Endodermal cell (in vitro differentiated cells): ENCODE results near the gene ACSS1. TPM values are rescaled to one million over a fixed set of nuclear protein-coding genes. Genes with fewer than 3 reads are reported as not detected.

Experiments
- DNase-seq: peaks from one replicate; pipeline ENCODE4 v3.0.0-alpha.2; 2017
- H3K27ac ChIP-seq: 2 replicates; pipeline ENCODE4 v1.5.1; 2013; ENCODE audit warnings: mild to moderate bottlenecking, low read depth, low read length, moderate library complexity
- H3K27me3 ChIP-seq: 2 replicates; pipeline ENCODE4 v1.6.1; 2013; ENCODE audit warnings: mild to moderate bottlenecking, low read length, moderate library complexity; ENCODE audit not compliant: insufficient read depth, control insufficient read depth, poor library complexity, severe bottlenecking
- H3K36me3 ChIP-seq: 2 replicates; pipeline ENCODE4 v1.7.0; 2013; ENCODE audit warnings: mild to moderate bottlenecking, low read length, moderate library complexity; ENCODE audit not compliant: control insufficient read depth, insufficient read depth
- H3K4me1 ChIP-seq: one replicate; pipeline ENCODE4 v1.7.0; 2013; ENCODE audit warnings: low read length; ENCODE audit not compliant: control insufficient read depth, insufficient read depth
- H3K4me3 ChIP-seq: 2 replicates; pipeline ENCODE4 v1.5.1; 2013; ENCODE audit warnings: mild to moderate bottlenecking, low read length, moderate library complexity
- H3K9ac ChIP-seq: 2 replicates; pipeline ENCODE4 v1.6.1; 2013; ENCODE audit warnings: mild to moderate bottlenecking, low read length, moderate library complexity; ENCODE audit not compliant: poor library complexity, severe bottlenecking; ENCODE audit errors: extremely low read depth
- H3K9me3 ChIP-seq: 2 replicates; pipeline ENCODE4 v1.6.1; 2013; ENCODE audit warnings: mild to moderate bottlenecking, low read length, moderate library complexity; ENCODE audit not compliant: control insufficient read depth
- H3K27ac Mint-ChIP-seq: 2 replicates; pipeline ENCODE4 v1.8.0; 2020; ENCODE audit warnings: mixed read lengths
- H3K27me3 Mint-ChIP-seq: 2 replicates; pipeline ENCODE4 v1.8.0; 2021; ENCODE audit warnings: mild to moderate bottlenecking, mixed read lengths; ENCODE audit not compliant: insufficient read depth
- H3K36me3 Mint-ChIP-seq: 2 replicates; pipeline ENCODE4 v1.8.0; 2020; ENCODE audit warnings: low read depth, mixed read lengths
- H3K4me1 Mint-ChIP-seq: 2 replicates; pipeline ENCODE4 v1.8.0; 2020; ENCODE audit warnings: mixed read lengths
- H3K4me3 Mint-ChIP-seq: 2 replicates; pipeline ENCODE4 v1.8.0; 2020; ENCODE audit warnings: mild to moderate bottlenecking, moderate library complexity, mixed read lengths
- H3K9me3 Mint-ChIP-seq: 2 replicates; pipeline ENCODE4 v1.8.0; 2020; ENCODE audit warnings: mild to moderate bottlenecking, mixed read lengths
- CTCF ChIP-seq: fragments of 200-600 bp; sonication (generic); conservative IDR thresholded peaks from 2 replicates; pipeline ENCODE4 v1.5.0; 2021; ENCODE audit warnings: antibody characterized with exemption, mild to moderate bottlenecking
- WGBS, 2 experiments: methylation state at CpG; one replicate each; pipeline versions ENCODE4 v1.1.5 to v1.1.7; 2013; ENCODE audit warnings: missing lambda C conversion rate in 2 of 2, mixed read lengths in 1 of 2; ENCODE audit not compliant: insufficient coverage in 1 of 2, insufficient read length in 1 of 2; 5-methylcytosine and 5-hydroxymethylcytosine counted together
- total RNA-seq, 2 donors: library from RNA; stranded (reverse); fragmentation: NEBNext Ultra II Directional in 1 of 2; extraction: Animal tissue kit (Norgen Biotek cat#: 25700) in 1 of 2; gene quantifications; 2 replicates in 1 of 2; 3 replicates in 1 of 2; pipeline ENCODE4 v1.2.1, GENCODE V29; 2021

Gene ACSS1
- total RNA-seq, 2 donors from 2014 or later = 0.22 TPM; not detected in 1

GRCh38 chr20:25083773-25084625 lies 26.1 kb upstream of the ACSS1 start:
- Mint-ChIP-seq H3K27ac (no peak overlapping the region), H3K36me3 (no peaks in the 10 kb centered on the region), H3K4me1 (peaks cover 8% of the 10 kb centered on the region), H3K4me3 (peak overlapping the region; percentile 24), H3K9me3 (no peaks in the 10 kb centered on the region), H3K27me3 (peaks cover 96% of the 10 kb centered on the region)
- peak; percentile 87 for TF ChIP-seq CTCF
- H3K4me3 ChIP-seq = peak overlapping the region; percentile 73
- H3K4me1 ChIP-seq = no peaks in the 10 kb centered on the region
- no peak overlapping the region for H3K27ac ChIP-seq
- H3K27me3 ChIP-seq = peaks cover 97% of the 10 kb centered on the region
- H3K9ac ChIP-seq = no peak overlapping the region
- no peaks in the 10 kb centered on the region for H3K36me3 ChIP-seq
- DNase-seq = peak; percentile 91
- 7% methylated on average over 32 to 54 of the region's 54 CpGs for WGBS, 2 experiments
- no peaks in the 10 kb centered on the region for H3K9me3 ChIP-seq

GRCh38 chr20:25083141-25083772 lies 25.3 kb upstream of the ACSS1 start:
- no peak for TF ChIP-seq CTCF

DNA sequence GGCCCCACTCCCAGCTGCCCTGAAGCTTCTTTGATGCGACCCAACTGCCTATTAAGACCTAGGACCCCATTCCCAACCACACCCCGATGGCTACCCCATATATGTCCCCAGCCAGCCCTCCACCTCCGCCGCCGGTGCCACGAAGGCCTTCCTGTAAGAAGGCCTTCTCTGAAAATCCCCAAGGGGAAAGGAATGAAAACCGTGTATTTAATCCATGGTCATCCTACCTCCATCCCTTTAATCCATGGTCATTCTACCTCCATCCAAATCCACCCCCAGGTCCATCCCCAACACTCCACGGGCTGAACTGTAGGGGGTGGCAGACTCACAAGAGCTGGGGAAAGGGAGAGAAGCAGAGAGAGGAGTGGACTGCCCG lies 24.5 kb upstream of the ACSS1 start:
- Histone ChIP-seq H3K4me1 (no peaks in the 10 kb centered on the region), H3K27me3 (peaks cover 100% of the 10 kb centered on the region), H3K36me3 (no peaks in the 10 kb centered on the region), H3K9ac (no peak overlapping the region), H3K9me3 (no peaks in the 10 kb centered on the region), H3K27ac (no peak overlapping the region), H3K4me3 (no peak overlapping the region)
- Mint-ChIP-seq H3K4me1 (peaks cover 8% of the 10 kb centered on the region), H3K9me3 (no peaks in the 10 kb centered on the region), H3K4me3 (no peak overlapping the region), H3K27me3 (peaks cover 98% of the 10 kb centered on the region), H3K36me3 (no peaks in the 10 kb centered on the region), H3K27ac (no peak overlapping the region)
- 25 to 45% methylated on average over 2 to 9 of the region's 9 CpGs for WGBS, 2 experiments
- DNase-seq = no peak
- peak; percentile 13 for TF ChIP-seq CTCF

More at GRCh38 chr20:25083141-25083772, 25.3 kb upstream of the ACSS1 start:
- Histone ChIP-seq H3K27ac (no peak overlapping the region), H3K27me3 (peaks cover 100% of the 10 kb centered on the region), H3K36me3 (no peaks in the 10 kb centered on the region), H3K4me3 (peak overlapping the region; percentile 73), H3K4me1 (no peaks in the 10 kb centered on the region), H3K9ac (no peak overlapping the region), H3K9me3 (no peaks in the 10 kb centered on the region)
- no peak for DNase-seq
- WGBS, 2 experiments = 2 to 4% methylated on average over 33 to 44 of the region's 44 CpGs
- no peak overlapping the region for H3K27ac Mint-ChIP-seq
- no peaks in the 10 kb centered on the region for H3K9me3 Mint-ChIP-seq
- peaks cover 97% of the 10 kb centered on the region for H3K27me3 Mint-ChIP-seq
- H3K4me3 Mint-ChIP-seq = peak overlapping the region; percentile 24
- H3K4me1 Mint-ChIP-seq = peaks cover 8% of the 10 kb centered on the region
- no peaks in the 10 kb centered on the region for H3K36me3 Mint-ChIP-seq
